Astrocyte (in vitro differentiated cells and primary cell): Measurements from ENCODE around the gene CCL5.

Experiments used
- EZH2 ChIP-seq: IDR thresholded peaks from 2 replicates; pipeline ENCODE4 v1.6.1; 2012; ENCODE audit warnings: mild to moderate bottlenecking, low read length, inconsistent platforms; ENCODE audit not compliant: insufficient read depth
- TF ChIP-seq, protein P1 (sequence below): IDR thresholded peaks from 2 replicates; pipeline ENCODE4 v1.5.1; 2011; ENCODE audit warnings: low read depth, mild to moderate bottlenecking, inconsistent platforms, low read length, moderate library complexity; ENCODE audit not compliant: insufficient read depth

DNA sequence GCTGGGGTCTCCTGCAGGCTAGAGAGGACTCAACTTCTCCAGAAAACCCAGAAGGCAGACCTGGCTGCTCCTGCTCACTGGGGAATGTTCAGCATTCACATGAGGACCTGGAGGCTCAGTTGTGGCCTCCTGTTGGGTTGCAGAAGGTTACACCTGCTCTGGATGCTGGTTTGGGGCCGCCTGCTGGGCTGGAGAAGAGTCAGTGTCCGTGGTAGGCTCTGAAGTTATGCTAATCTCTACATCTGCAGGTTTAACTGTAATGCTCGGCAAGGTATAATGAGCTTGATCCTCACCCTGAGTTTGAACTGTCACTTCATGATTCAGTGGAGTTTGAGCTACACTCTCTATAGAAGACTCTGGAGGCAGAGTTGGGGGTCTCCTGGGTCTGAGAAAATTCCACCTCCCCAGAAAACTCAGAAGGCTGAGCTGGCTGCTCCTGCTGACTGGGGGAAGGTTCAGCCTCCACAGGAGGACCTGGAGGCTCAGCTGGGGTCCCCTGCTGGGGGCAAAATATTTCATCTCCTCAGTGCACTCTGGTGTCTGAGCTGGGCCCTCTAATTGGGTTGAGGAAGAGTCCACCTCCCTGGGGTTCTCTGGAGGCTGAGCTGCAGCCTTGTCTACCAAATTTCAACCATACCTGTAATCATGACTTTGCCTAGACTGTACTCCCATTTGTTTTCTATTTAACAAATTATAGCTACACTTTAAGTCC lies 26.9 kb upstream of the CCL5 start:
- TF ChIP-seq, protein P1, sequence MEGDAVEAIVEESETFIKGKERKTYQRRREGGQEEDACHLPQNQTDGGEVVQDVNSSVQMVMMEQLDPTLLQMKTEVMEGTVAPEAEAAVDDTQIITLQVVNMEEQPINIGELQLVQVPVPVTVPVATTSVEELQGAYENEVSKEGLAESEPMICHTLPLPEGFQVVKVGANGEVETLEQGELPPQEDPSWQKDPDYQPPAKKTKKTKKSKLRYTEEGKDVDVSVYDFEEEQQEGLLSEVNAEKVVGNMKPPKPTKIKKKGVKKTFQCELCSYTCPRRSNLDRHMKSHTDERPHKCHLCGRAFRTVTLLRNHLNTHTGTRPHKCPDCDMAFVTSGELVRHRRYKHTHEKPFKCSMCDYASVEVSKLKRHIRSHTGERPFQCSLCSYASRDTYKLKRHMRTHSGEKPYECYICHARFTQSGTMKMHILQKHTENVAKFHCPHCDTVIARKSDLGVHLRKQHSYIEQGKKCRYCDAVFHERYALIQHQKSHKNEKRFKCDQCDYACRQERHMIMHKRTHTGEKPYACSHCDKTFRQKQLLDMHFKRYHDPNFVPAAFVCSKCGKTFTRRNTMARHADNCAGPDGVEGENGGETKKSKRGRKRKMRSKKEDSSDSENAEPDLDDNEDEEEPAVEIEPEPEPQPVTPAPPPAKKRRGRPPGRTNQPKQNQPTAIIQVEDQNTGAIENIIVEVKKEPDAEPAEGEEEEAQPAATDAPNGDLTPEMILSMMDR: no peak
- TF ChIP-seq EZH2: no peak
